ENCODE measurements around the gene MYRF.

Gene MYRF

DNA sequence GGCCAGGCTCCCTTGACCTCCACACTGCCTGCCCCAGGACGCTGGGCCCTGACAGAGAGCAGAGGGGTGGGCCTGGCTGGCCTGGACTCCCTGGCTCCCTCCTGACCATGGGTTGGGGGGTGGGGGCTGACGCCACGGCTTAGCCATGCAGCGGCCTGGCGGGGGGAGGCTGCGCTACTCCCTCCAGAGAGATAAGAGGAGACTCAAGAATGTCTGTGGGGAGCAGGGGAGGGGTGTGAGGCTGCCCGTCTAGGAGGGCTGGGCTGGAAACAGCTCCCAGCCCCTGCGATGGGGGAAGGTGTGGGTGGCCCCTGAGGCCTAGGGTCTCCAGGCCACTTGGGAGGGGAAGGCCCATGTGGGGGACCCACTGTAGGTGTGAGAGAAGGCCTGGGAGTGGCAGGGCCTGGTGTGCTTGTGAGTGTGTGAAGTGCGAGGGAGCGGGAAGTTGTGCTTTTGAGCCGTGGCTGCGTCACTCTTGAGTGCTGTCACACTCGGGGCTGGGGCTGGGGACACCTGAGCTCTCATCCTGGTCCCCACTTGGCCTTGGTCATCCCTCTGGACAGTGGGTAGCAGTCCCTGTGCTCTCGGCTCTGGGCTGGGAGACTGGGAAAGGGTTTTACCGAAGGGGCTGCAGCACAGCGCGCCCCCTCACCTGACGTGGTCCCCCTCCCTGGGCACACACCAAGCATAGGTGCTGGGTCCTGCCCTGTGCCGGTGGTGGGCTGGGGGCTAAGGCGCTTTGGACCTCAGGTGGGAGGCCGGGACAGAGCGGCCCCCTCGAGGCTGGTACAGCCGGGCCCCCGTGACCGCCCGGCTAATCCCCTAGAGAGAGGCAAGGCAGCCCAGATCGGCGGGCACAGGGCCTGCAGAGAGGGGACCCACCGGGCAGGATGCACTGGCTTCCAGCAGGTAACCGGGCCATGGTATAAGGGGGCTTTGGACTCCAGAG is 2.4 kb downstream of the MYRF start:
- Mint-ChIP-seq H3K27me3 (peaks cover 24% of the 10 kb centered on the region), H3K4me3 (no peak overlapping the region), H3K27ac (no peak overlapping the region), H3K36me3 (ENCODE audit: low read depth) (no peaks in the 10 kb centered on the region), H3K4me1 (peaks cover 22% of the 10 kb centered on the region), H3K9me3 (no peaks in the 10 kb centered on the region)
- no peak for DNase-seq
- no peak for ATAC-seq

DNA sequence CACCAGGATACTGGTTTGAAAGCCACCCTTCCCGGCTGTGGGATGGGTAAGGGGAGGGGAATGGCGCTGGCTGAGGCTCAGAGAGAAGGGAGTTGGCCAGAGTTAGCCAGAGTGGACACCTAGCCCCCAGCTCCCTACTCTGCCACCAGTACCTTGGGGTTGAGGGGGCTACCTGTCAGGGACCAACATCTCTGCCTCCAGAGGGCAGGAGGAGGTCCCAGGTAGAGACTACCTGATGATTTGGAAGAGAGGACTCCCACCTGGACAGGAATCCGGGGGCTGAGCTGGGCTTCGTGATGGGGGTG is 3.7 kb downstream of the MYRF start:
- Mint-ChIP-seq H3K9me3 (no peaks in the 10 kb centered on the region), H3K4me3 (no peak overlapping the region), H3K27ac (no peak overlapping the region), H3K4me1 (peaks cover 22% of the 10 kb centered on the region), H3K36me3 (ENCODE audit: low read depth) (no peaks in the 10 kb centered on the region), H3K27me3 (peaks cover 20% of the 10 kb centered on the region)
- DNase-seq, result no peak
- no peak for ATAC-seq

DNA sequence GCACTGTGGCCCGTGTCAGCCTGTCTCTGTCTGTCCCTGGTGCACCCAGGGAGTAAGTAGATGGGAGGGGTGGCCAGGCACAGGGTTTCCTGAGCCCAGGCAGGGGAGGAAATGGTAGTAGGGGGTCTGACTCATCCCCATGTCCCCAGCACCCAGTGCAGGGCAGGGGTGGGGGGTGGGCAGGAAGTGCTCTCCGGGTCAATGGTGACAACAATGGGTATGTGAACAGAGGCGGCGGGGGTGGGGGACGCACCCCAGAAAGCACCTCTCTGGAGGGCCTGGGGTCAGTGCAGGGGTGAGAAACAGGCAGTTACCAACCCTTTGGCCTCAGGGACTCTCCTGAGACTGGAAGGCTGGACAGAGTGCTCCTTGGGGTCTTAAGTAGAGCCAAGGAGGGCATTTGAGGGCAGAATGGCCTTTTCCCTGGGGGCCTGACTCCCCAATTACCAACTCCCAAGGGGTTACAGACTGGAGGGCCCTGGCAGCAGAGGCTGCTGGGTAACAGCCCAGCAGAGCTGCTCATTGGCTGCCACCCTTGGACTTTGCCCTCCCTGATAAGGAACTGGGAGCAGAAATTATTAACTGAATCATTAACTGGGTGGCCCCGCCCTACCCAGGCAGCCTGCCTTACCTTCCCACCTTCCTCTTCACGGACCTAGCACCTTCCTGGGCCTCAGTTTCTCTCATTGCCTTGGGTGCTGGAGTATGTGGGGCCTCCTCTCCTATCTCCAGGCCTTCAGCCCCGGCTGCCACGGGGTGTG is 4.2 kb downstream of the MYRF start:
- peak; percentile 53 for ATAC-seq
- no peak overlapping the region for H3K4me3 Mint-ChIP-seq

DNA sequence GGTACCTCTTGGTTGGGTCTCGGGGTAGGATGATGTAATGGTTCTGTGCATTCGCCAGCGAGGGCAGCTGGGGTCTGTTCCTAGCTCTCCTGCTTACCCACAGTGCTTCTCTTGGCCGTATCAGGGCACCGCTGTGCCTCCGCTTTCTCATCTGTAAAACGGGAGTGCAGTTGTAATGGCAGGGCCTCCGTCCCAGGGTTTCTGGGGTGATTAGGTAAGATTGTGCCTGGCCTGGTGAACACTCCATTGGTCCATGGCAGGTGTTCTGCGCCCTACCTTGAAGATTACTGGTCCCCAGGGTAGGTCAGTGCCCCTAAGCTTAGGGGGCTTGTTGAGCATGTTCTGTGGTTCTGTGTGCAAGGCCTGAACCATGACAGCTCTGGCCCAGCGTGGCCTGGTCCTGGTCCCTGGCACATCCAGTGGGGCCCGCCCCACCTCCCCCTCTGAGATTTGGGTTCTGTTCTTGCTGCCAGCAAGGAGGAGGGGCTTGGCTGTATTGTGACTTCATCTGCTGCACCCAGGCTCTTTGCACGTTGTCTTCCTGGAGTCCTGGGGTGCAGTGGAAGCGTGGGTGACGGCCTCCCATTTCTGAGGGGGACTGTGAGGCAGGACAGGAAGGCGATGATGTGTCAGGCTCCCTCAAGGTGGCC is 4.9 kb downstream of the MYRF start:
- no peak for DNase-seq
- Mint-ChIP-seq H3K9me3 (no peaks in the 10 kb centered on the region), H3K4me3 (no peak overlapping the region), H3K27me3 (peaks cover 17% of the 10 kb centered on the region), H3K4me1 (peaks cover 19% of the 10 kb centered on the region), H3K27ac (no peak overlapping the region), H3K36me3 (ENCODE audit: low read depth) (no peaks in the 10 kb centered on the region)
- no peak for ATAC-seq

More for the DNA sequence above, 4.2 kb downstream of the MYRF start:
- H3K4me1 Mint-ChIP-seq, result peaks cover 22% of the 10 kb centered on the region
- H3K27ac Mint-ChIP-seq, result no peak overlapping the region
- peak; percentile 33 for DNase-seq
- no peaks in the 10 kb centered on the region for H3K9me3 Mint-ChIP-seq
- no peaks in the 10 kb centered on the region for H3K36me3 Mint-ChIP-seq (ENCODE audit: low read depth)
- H3K27me3 Mint-ChIP-seq, result peaks cover 18% of the 10 kb centered on the region

- DNase-seq (no peak), ATAC-seq (no peak)
- Mint-ChIP-seq H3K27me3 (peaks cover 5% of the 10 kb centered on the region), H3K4me1 (peaks cover 12% of the 10 kb centered on the region), H3K27ac (no peak overlapping the region), H3K4me3 (no peak overlapping the region), H3K36me3 (ENCODE audit: low read depth) (no peaks in the 10 kb centered on the region), H3K9me3 (no peaks in the 10 kb centered on the region)
These were observed 8.5 kb downstream of the MYRF start for GRCh38 chr11:61760946-61761345.

DNA sequence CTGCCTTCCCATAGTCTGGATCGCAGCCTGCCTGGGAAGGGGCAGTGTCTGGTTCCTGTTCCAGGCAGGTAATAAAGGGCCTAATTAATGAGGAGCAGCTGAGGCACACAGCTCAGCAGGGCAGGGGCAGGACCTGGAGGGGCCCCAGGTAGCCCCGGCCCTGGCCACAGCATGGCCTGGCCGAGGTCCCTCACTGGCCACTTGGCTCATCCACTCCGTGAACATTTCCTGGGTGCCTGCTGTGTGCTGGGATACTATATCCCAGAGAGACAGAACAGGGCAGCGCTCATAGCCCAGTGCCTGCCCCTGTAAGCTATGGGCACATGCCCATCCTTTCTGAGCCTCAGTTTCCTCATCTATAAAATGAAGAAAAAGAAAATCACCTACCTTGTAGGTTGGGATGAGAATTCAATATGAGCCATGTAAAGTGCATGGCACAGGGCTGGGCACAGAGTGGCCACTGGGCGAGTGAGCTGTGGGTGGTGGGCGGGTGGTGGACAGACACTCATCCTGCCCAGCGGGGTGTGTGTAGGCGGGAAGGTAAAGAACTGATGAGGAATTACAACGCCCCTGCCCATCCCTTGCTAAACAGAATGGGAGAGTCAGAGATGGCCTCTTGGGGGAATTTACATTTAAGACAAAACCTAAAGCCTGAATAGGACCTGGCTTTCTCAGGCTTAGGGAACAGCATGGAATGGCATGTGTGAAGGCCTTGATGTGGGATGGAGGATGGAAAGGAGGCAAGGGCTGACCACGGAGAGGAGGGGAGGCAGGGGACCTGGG is 9.2 kb downstream of the MYRF start:
- ATAC-seq, result no peak
- Mint-ChIP-seq H3K4me1 (peaks cover 5% of the 10 kb centered on the region), H3K4me3 (no peak overlapping the region), H3K27ac (no peak overlapping the region), H3K36me3 (ENCODE audit: low read depth) (no peaks in the 10 kb centered on the region), H3K9me3 (no peaks in the 10 kb centered on the region), H3K27me3 (peaks cover 5% of the 10 kb centered on the region)
- no peak for DNase-seq

DNA sequence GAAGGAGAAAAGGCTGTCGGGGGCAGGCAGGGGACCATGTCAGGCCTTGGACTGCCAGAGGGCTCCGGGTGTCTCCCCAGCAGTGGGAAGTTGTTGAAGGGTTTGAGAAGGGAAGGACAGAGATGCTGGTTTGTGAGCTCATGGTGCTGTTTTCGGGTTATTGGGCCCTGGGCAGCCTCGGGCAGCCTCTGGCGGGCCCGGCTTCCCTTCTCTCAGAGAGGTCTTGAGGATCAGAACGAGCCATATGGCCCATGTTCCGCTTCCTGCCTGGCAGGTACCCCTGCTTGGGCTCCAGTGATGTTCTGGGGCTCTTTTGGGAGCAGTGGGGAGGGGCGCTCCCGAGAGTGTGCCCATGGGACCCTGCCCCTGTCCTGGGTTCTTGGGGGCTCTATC is 9.8 kb downstream of the MYRF start:
- peaks cover 5% of the 10 kb centered on the region for H3K27me3 Mint-ChIP-seq
- peaks cover under 1% of the 10 kb centered on the region for H3K4me1 Mint-ChIP-seq
- no peak overlapping the region for H3K4me3 Mint-ChIP-seq
- no peaks in the 10 kb centered on the region for H3K36me3 Mint-ChIP-seq (ENCODE audit: low read depth)
- H3K27ac Mint-ChIP-seq, result no peak overlapping the region
- no peak for ATAC-seq
- H3K9me3 Mint-ChIP-seq, result no peaks in the 10 kb centered on the region
- no peak for DNase-seq

GRCh38 chr11:61762798-61763197 is 10.4 kb downstream of the MYRF start:
- Mint-ChIP-seq H3K36me3 (ENCODE audit: low read depth) (no peaks in the 10 kb centered on the region), H3K4me3 (no peak overlapping the region), H3K27ac (no peak overlapping the region), H3K4me1 (no peaks in the 10 kb centered on the region), H3K27me3 (peaks cover 5% of the 10 kb centered on the region), H3K9me3 (no peaks in the 10 kb centered on the region)
- DNase-seq (no peak), ATAC-seq (no peak)

GRCh38 chr11:61763930-61764605 is 11.6 kb downstream of the MYRF start:
- Mint-ChIP-seq H3K9me3 (no peaks in the 10 kb centered on the region), H3K4me3 (no peak overlapping the region), H3K4me1 (no peaks in the 10 kb centered on the region), H3K36me3 (ENCODE audit: low read depth) (no peaks in the 10 kb centered on the region), H3K27me3 (peaks cover 5% of the 10 kb centered on the region), H3K27ac (no peak overlapping the region)
- DNase-seq (no peak), ATAC-seq (no peak)

DNA sequence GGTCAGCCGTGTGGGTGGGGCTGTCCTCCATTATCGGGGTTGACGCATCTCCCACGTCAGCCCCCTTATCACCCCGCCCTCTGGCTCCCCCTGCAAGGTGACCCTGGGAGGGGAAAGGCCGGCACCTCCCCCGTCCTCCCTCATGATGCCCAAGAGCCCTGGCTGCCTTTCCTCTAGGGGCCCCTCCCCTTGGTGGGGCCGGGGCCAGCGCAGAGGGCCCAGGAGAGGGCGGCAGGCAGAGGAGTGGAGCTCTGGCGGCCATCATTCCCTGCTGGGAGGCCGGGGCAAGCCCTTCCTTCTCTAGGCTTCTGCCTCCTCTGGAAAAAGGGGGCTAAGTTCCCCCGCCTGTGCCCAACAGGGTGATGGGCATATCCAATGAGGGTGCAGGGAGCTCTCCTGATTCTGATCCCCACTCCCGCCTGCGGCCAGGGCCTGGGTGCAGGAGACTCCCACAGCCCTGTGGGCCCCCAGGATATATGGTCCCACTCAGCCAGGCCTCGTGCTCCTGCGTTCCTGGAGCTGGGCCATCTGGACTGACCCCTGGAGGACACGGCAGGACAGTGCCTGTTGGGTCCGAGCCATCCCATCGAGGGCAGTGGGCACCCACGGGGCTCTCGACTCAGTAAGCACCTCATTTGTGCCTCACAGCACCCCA is 12.3 kb downstream of the MYRF start:
- Mint-ChIP-seq H3K4me1 (no peaks in the 10 kb centered on the region), H3K27me3 (peaks cover 5% of the 10 kb centered on the region), H3K4me3 (no peak overlapping the region), H3K27ac (no peak overlapping the region), H3K9me3 (no peaks in the 10 kb centered on the region), H3K36me3 (ENCODE audit: low read depth) (no peaks in the 10 kb centered on the region)
- ATAC-seq (no peak), DNase-seq (no peak)

DNA sequence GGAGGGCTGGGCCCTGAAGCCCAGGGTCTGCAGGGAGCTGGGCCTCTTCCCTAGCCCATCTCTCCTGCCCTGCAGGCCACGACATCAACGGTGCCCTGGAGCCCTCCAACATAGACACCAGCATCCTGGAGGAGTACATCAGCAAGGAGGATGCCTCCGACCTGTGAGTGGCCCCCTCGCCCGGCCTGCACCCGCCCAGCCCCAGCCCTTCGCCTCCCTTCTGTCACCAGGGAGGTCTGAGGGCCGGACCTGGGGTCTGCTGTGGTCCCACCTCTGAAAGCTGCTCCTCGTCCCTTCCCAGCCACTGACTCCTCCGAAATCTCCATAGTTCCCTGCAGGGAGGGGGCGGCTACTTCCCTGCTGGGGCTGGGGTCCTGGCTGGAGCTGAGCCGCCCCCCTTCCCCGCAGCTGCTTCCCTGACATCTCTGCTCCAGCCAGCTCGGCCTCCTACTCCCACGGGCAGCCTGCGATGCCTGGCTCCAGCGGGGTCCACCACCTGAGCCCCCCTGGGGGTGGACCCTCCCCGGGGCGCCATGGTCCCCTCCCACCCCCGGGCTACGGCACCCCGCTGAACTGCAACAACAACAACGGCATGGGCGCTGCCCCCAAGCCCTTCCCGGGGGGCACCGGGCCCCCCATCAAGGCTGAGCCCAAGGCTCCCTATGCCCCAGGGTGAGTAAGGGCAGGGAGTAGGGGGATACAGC is 13.3 kb downstream of the MYRF start:
- H3K36me3 Mint-ChIP-seq (ENCODE audit: low read depth), result no peaks in the 10 kb centered on the region
- no peak overlapping the region for H3K4me3 Mint-ChIP-seq
- H3K4me1 Mint-ChIP-seq, result no peaks in the 10 kb centered on the region
- no peak for ATAC-seq
- no peak overlapping the region for H3K27ac Mint-ChIP-seq
- DNase-seq, result no peak
- no peaks in the 10 kb centered on the region for H3K9me3 Mint-ChIP-seq
- H3K27me3 Mint-ChIP-seq, result peaks cover 5% of the 10 kb centered on the region

GRCh38 chr11:61766353-61766841 is 14.0 kb downstream of the MYRF start:
- H3K4me1 Mint-ChIP-seq, result no peaks in the 10 kb centered on the region
- H3K27ac Mint-ChIP-seq, result no peak overlapping the region
- H3K27me3 Mint-ChIP-seq, result peaks cover 5% of the 10 kb centered on the region
- H3K4me3 Mint-ChIP-seq, result no peak overlapping the region
- no peaks in the 10 kb centered on the region for H3K36me3 Mint-ChIP-seq (ENCODE audit: low read depth)
- ATAC-seq, result no peak
- H3K9me3 Mint-ChIP-seq, result no peaks in the 10 kb centered on the region
- DNase-seq, result no peak

All from activated naive CD8-positive, alpha-beta T cell treated with anti-CD3 and anti-CD28 coated beads, Interleukin-2, amount 50 U/mL, for 24 hours (primary cell).